ENCODE measurements around the gene ADORA1.
A peak's percentile ranks its signal among the peaks of the same experiment; 100 is the strongest.

ADORA1 gene

DNA sequence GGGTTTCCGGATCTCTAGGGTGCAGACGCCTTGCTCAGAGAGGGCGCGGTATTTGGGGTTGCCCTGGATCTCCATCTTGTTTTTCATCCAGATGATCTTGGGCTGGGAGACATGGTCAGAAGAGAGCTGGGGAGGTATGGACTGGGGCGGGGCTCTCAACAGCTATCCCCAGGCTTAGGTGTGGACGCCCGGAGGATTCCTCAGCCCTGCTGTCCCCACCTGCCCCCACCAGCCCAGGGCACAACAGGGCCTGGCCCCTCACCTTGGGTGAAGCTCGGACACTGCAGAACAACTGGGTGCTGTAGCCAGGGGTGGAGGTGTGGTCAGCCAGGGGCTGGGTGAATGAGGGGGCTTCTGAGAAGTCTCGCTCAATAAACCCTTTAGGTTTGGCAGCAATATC lies 41.5 kb downstream of the ADORA1 start:
- no peak overlapping the region for H3K4me3 ChIP-seq (ENCODE audit: low read depth, low read length)
- TF ChIP-seq, protein P1, sequence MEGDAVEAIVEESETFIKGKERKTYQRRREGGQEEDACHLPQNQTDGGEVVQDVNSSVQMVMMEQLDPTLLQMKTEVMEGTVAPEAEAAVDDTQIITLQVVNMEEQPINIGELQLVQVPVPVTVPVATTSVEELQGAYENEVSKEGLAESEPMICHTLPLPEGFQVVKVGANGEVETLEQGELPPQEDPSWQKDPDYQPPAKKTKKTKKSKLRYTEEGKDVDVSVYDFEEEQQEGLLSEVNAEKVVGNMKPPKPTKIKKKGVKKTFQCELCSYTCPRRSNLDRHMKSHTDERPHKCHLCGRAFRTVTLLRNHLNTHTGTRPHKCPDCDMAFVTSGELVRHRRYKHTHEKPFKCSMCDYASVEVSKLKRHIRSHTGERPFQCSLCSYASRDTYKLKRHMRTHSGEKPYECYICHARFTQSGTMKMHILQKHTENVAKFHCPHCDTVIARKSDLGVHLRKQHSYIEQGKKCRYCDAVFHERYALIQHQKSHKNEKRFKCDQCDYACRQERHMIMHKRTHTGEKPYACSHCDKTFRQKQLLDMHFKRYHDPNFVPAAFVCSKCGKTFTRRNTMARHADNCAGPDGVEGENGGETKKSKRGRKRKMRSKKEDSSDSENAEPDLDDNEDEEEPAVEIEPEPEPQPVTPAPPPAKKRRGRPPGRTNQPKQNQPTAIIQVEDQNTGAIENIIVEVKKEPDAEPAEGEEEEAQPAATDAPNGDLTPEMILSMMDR (IDR thresholded peaks at IDR 0.05; ENCODE audit: insufficient read depth, low read depth, low read length, missing control alignments) = no peak
- DNase-seq (ENCODE audit: low read depth) = no peak

DNA sequence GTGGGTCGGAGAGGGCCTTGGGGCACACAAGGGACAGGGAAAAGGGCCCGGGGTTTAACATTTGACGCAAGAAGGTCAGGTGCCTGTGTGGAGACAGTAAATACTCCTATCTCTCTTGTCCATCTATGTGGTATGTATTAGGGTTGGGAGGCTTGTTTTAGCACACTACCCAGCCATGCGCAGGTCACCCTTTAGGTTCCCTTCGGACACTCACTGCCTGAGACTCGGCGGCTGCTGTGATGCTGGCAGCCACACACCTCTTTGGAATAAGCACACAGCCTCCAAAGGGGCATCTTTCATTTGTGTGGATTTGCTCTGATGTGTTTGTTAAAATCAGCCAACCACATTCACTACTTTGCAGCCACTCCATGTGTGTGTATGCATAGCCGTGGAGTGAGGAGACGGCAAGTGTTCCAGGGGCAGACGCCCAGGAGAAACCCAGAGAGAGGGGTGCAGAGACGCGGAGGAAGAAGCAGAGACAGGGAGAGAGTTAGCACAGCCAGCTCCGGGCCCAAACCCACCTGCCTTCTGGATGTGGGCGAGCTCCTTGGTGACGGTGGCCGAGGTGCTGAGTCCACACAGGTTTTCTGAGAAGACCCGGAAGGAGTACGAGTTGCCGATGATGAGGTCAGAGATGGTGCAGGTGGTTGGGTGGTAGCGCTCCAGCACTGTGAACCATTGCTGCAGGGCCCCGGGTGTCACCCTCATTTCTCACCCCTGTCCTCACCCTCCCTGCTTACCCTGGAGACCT lies 42.4 kb downstream of the ADORA1 start:
- DNase-seq (ENCODE audit: low read depth) = no peak
- TF ChIP-seq, protein P1 (IDR thresholded peaks at IDR 0.05; ENCODE audit: insufficient read depth, low read depth, low read length, missing control alignments) = no peak
- H3K4me3 ChIP-seq (ENCODE audit: low read depth, low read length) = no peak overlapping the region

DNA sequence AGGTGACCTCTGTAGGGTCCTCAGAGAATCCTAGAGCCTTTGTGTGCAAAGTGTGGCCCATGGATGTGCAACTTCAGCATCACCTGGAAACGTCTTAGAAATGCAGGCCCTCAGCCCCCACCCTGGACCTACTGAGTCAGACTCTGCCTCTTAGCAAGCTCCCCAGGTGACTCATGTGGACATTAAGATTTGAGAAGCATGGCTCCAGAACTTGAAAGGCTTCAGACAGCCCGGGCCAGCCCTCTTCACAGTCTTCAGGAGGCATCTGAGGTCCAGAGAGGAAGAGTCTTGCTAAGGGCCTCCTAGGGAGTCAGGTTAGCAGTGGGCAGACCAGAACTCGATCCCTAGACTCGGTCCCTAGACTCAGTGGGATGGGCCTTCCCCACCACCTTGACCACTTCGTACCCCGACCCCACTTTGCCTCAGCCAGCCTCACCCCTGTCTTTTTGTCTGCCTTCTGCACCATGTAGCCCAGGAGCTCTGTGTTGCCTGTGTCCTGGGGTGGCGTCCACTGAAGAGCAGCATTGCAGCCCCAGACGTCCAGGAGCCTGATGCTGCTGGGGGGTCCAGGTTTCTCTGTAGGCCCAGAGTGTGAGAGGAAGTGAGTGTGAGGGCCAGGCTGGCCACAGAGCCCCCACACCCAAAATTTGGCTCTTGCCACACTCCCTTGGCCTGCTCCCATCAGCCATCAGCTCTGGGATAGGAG lies 43.3 kb downstream of the ADORA1 start:
- TF ChIP-seq, protein P1 (IDR thresholded peaks at IDR 0.05; ENCODE audit: insufficient read depth, low read depth, low read length, missing control alignments) = no peak
- H3K4me3 ChIP-seq (ENCODE audit: low read depth, low read length) = no peak overlapping the region
- no peak for DNase-seq (ENCODE audit: low read depth)

DNA sequence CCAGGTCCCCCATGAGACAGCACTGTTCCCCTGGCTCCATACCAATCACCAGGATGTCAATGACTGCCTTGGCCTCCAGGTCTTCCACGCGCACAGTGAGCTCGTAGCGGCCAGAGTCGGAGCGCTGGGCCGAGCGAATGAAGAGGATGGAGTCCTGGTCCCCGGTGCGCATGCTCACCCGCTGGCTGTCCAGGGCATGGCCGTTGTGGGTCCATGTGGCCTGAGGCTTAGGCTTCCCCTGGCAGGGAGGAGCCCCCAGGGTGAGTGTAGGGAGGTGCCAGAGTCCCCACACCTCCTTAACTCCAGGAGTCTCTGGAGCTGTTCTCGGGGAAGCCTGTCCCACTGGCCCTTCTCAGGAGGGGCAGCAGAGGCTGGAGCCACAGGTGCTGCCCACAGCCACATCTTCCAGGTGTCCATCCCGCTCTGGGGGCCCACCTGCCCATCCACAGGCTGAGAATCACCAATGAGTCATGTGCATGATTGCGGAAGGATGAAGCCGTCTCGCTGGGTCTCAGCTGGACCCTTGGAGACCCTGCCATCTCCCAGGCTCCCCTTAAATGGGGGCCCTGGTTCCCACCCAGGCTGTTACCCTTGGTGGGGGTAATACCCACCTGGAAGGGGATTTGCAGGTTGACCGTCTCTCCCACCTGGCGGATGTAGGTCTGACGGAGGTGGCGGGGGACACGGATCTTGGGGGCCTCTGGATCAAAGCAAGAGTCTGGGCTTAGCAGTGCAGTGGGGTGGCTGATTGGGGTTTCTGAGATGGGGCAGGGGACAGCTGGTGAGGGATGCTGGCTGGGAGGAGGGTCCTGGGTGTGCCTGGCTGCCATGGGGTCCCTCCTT lies 44.0 kb downstream of the ADORA1 start:
- TF ChIP-seq, protein P1 (IDR thresholded peaks at IDR 0.05; ENCODE audit: insufficient read depth, low read depth, low read length, missing control alignments) = no peak
- DNase-seq (ENCODE audit: low read depth) = no peak
- H3K4me3 ChIP-seq (ENCODE audit: low read depth, low read length) = no peak overlapping the region

DNA sequence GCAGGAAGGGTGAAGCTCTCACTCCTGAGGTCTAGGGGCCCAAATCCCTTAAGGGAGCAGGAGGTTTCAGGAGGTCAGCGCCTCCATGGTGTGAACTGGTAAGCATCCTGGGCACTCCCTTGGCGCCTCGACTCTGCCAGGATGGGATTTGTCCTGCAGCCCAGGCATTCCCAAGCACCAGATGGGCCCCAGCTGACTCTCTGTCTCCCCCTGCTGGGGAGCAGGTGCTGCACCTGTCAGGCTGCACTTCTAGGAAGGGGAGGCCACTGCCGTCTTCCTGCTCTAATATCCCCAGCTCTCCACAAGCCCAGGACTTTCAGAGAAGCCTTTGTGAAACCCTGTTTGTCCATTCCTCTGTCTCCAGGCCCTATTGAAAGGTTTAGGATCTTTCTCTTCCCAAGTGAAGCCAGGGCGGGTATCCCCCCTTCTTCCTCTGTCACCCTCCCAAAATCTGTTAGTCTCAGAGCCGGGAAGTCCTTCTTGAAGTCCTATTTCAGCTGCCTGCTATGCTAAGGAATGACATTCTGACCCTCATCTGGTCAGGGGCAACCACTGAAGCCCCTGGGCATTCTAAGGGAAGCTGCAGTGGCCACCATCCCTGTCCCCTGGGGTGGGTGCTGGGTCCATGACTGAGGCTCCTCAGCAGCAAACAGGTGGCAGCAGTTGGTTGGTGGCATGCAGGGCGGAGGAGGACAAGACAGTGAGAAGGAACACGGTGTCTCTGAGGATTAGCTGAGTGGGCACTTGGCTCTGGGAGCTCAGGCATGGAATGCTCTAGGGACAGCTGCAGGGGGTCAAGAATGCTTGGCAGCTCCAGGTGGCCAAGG lies 44.9 kb downstream of the ADORA1 start:
- DNase-seq (ENCODE audit: low read depth) = peak; percentile 60
- H3K4me3 ChIP-seq (ENCODE audit: low read depth, low read length) = no peak overlapping the region
- TF ChIP-seq, protein P1 (IDR thresholded peaks at IDR 0.05; ENCODE audit: insufficient read depth, low read depth, low read length, missing control alignments) = peak; percentile 96

DNA sequence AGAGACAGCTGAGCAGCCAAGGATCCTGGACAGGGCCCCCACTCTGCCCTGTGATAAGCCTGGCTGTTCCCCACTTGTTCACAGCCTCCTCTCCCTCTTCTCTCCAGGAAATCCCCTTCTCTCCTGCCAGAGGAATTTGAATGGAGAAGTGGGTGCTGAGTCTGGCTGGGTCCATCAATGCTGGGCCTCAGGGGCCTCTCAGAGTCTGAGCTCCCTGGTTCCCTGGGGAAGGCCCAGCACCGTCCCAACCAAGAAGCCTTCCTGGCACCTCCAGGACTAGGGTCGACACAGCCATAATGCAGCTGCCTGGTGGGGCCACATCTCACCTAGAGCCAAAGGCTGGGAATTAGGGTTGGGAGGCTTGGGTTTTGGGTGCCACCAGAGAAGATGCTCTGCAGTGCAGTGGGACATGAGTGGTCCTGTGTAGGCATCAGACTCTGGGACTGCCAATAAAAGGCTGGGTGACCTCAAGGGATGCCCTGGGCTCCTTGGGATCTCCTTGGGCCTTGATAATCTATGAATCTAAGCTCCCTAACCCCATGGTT lies 45.6 kb downstream of the ADORA1 start:
- TF ChIP-seq, protein P1 (IDR thresholded peaks at IDR 0.05; ENCODE audit: insufficient read depth, low read depth, low read length, missing control alignments) = no peak
- H3K4me3 ChIP-seq (ENCODE audit: low read depth, low read length) = no peak overlapping the region
- no peak for DNase-seq (ENCODE audit: low read depth)
